ENCODE measurements around the gene TBK1. TPM values are rescaled to one million over a fixed set of nuclear protein-coding genes. Genes with fewer than 3 reads are reported as not detected.

Gene TBK1
- total and polyA plus RNA-seq, 2 of the 13 experiments (the other 11 are each of a cell fraction or from before 2014, with no cell fraction given) = 10.3 to 25.2 TPM

DNA sequence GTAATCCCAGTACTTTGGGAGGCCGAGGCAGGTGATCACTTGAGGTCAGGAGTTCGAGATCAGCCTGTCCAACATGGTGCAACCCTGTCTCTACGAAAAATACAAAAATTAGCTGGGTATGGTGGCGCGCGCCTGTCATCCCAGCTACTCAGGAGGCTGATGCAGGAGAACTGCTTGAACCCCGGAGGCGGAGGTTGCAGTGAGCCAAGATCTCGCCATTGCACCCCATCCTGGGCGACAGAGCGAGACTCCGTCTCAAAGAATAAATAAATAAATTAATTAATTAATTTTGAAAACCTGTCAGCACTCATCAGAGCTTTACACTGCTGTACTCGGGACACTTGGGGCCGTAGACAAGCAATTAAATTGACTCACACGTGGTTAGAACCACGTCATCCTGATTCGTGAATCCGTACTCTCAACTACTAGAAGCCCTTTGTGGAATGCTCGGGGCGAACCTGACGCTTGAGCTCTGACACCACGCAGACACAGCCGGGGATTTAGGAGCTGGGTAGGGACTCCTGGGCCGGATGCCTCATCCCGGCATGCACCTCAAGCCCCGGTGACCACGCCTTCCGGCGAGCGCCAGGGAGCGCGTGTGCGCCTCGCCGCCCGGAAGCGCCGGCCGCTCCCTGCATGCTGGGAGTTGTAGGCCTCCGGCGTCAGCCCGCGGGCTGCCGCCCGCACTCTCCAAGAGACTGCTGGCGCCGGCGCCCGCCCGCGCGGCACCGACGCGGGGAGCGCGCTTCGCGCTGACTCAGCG, 48.0 kb upstream of the TBK1 start, which contains the start of gene XPOT (continued):
- TF ChIP-seq ZNF770 (CRISPR knock-in tag; IDR thresholded peaks at IDR 0.05) = no peak
- no peak for TF ChIP-seq ZNF644 (CRISPR knock-in tag; IDR thresholded peaks at IDR 0.05; ENCODE audit: low read depth)
- TF ChIP-seq LRRFIP1 (CRISPR knock-in tag; conservative IDR thresholded peaks at IDR 0.05) = no peak
- TF ChIP-seq U2AF2 (IDR thresholded peaks at IDR 0.05; ENCODE audit: low read depth, low read length) = no peak
- TF ChIP-seq PHB2 (IDR thresholded peaks at IDR 0.05; ENCODE audit: partially characterized antibody) = no peak
- TF ChIP-seq TGIF2 (CRISPR knock-in tag; IDR thresholded peaks at IDR 0.05) = no peak
- TF ChIP-seq SAP130 (CRISPR knock-in tag; IDR thresholded peaks at IDR 0.05; ENCODE audit: low read depth) = peak; percentile 86
- TF ChIP-seq TEF (CRISPR knock-in tag; IDR thresholded peaks at IDR 0.05) = no peak
- TF ChIP-seq GABPA (IDR thresholded peaks at IDR 0.05; ENCODE audit: low read depth, low read length) = peak; percentile 84
- TF ChIP-seq GABPA (CRISPR knock-in tag; IDR thresholded peaks at IDR 0.05; ENCODE audit: low read depth) = peak; percentile 85
- TF ChIP-seq PRDM4 (CRISPR knock-in tag; IDR thresholded peaks at IDR 0.05; ENCODE audit: borderline replicate concordance) = no peak
- TF ChIP-seq ELF4 (CRISPR knock-in tag; IDR thresholded peaks at IDR 0.05; ENCODE audit: borderline replicate concordance) = no peak
- 0 out of 2 replicates have a peak, but pooled peaks have one; percentile 6 for TF ChIP-seq ZIK1 (CRISPR knock-in tag; IDR thresholded peaks at IDR 0.05; ENCODE audit: borderline replicate concordance, low read depth)
- TF ChIP-seq, protein P1, sequence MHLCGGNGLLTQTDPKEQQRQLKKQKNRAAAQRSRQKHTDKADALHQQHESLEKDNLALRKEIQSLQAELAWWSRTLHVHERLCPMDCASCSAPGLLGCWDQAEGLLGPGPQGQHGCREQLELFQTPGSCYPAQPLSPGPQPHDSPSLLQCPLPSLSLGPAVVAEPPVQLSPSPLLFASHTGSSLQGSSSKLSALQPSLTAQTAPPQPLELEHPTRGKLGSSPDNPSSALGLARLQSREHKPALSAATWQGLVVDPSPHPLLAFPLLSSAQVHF (CRISPR knock-in tag; IDR thresholded peaks at IDR 0.05) = 0 out of 2 replicates have a peak, but pooled peaks have one; percentile 14
- TF ChIP-seq JDP2 (CRISPR knock-in tag; IDR thresholded peaks at IDR 0.05; ENCODE audit: borderline replicate concordance) = no peak
- no peak for TF ChIP-seq ZBTB46 (CRISPR knock-in tag; IDR thresholded peaks at IDR 0.05; ENCODE audit: borderline replicate concordance)
- no peak for TF ChIP-seq RFXANK (CRISPR knock-in tag; IDR thresholded peaks at IDR 0.05)
- TF ChIP-seq MTERF4 (CRISPR knock-in tag; IDR thresholded peaks at IDR 0.05) = no peak
